NCI-H526 treated with DMSO at 0.1 percent for 48 hours (cell line): ENCODE results near the gene GALNT14.

Experiments
- DNase-seq: peaks from one replicate; lab custom pipeline; 2025; lab: John Stamatoyannopoulos, UW

GALNT14 gene

DNA sequence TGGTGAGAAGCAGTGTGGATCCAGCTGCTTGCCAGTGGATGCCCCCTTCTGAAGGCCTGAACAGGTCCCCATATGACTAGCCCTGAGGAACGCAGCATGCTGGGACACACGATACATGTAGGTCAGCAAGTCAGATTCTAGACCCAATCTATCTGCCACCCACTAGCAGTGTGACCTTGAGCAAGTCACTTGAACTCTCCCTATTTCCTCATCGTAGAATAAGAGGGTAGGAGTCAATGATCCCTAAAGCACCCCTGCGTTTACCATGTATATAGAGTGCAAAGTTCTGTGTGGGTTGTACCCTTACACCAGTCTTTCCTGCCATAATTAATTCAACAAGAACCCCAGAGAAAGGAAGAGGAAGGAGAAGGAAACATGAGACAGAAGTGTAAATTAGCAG, 123.7 kb downstream of the GALNT14 start:
- no peak for DNase-seq

DNA sequence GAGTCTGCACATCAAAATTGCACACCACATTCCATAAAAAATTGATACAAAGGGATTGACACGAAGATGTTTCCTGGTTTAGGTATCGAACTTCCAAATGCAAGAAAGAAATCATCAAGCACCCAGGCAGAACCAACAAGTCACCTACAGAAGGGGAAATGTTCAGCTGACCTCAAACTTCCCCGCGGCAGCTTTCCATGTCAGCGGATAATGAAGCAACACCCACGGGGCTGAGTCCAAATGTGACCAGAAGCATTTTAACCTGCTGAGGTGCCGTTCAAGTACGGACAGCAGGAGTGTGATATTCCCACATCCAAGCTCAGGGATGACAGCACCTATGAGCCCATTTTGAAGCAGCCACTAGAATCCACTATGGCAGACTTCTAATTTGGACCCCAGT, 124.9 kb downstream of the GALNT14 start:
- no peak for DNase-seq

DNA sequence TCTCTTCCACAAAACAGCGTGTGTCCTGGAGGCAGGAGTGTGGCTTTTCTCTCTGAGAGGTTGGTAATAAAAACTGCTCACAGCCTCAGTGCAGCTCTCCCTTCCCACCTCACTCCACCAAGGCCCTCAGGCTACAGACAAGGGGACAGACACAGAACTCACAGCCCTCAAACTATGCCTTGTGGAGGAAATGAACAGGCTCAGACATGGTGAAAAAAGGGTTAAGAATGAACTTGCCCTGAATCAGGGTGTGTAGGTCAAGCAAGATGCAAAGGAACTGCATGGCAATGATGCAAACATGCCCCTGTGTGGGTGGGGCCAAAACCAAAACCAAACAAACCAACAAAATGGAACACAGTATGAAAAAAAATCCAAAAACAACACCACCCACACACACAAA, 125.8 kb downstream of the GALNT14 start:
- DNase-seq = no peak

DNA sequence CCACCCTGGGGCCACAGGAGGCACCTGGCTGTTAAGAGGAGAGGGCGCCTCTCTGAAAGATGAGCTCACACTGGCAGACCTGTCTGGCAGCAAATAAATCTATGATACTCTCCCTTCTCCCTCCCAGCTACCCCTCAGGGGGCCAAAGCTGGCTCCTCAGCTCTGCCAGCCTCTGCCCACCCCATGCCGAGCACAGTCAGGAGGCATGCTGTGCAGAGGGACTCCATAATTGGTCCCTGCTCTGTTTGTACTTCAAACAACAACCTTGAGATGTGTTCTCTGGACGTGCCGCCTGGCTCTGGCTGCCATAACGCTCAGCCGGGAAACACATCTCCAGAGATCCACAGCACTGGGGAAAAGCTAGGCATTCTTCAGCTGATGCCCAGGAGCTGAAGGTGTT, 126.7 kb downstream of the GALNT14 start:
- no peak for DNase-seq

DNA sequence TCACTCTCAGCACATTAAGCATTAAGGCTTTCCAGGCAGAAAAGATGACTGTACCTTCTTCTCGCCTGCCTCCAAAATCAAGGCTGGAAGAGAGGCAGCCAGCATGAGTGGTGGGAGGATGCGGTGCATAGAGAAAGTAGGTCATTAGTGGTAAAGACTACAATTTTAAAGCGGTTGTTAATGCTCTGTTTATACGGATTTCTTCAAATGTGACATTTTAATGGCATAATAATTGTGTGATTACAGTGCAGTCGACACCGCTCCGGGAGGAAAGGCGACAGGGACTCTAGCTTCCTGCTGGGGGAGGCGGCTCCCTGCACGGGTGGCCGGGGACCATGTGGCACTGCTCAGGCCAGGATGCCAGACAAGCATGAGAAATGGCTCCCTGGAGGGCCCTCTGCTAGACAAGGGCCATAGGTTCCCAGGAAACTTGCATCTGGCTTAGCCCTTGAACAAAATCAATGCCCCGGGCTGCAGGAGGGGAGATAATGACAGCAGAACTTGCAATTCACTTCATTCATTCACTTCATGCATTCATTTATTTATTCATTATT, 129.6 kb downstream of the GALNT14 start:
- DNase-seq = no peak

DNA sequence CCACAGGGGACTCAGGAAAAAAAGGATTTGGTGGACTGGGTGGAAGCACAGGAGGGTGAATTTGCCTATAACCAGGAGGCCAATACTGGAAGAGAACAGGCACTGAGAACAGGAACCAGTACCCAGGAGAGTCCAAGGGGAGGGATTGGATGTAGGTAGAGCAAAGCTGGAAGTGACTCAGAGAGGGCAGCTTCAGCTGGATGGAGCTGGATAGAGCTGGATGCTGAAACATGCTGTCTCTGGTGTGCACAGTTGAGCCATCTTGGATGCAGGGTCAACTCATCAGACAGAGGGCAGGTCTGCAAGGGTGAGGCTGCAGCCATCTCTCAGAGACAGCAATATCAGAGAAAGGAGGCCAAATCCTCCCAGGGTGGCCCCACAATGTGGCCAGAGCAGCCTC, 134.0 kb downstream of the GALNT14 start:
- no peak for DNase-seq

DNA sequence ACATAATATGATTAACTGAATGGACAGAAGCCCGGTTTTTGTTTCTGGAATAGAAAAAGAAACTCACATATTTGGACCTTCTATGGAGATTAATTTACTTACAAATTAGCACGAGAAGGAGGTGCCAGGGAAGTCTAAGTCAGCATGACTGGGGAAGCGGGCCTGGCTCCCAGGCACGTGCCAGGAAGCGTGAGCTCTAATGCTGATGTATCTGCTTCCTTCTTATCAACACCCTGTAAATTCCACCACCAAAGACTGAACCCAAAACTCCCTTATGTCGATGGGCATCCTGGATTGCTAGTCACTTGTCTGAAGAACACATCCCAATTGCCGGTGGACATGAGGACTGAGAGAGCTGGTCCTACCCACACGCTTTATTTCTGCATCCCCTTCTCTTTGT, 134.5 kb downstream of the GALNT14 start:
- DNase-seq = no peak

DNA sequence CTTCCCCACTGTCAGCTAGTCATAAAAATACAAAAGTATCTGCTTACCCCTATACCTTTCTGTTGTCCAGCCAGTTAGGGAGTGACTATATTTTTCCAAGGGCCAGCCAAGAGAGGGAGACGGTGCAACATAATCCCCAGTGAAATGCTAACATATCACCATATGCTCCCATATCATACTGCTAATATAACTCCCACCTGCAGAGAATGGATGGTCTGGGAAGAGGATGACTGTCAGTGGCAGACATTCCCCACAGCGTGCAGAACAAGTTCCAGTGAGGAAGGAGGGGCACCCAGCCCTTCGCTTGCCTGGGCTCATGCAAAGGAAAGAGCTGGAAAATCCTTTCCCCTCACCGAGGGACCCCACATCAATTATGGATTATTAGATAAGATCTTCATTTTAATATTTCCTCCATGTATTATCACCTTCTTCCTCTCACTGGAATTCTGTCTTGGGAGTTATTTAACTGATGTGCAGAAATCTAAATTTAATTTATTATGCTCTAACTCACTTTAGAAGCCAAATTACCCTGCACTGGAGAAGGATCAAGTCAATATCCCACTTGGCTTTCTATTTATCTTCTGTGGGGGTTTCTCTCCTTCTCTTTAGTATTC, 135.6 kb downstream of the GALNT14 start:
- DNase-seq = no peak

DNA sequence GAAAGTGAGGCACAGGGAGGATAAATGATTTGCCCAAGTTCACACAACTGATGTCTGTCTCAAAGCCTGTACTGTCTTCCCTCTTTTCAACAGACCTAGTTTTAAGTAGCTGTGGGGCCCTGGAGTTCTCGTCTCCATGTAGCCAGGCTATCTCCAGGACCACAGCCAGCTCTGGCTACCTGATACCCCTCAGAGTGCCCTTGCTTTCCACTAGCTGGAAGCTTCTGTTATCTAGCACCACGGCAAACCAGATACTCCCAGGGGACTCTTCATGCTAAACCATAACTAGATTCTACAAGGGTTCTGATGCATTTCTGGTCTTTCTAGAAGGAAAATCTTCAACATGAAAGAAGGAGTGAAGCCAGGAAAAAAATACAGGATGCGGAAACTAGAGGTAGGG, 137.3 kb downstream of the GALNT14 start:
- DNase-seq = no peak

DNA sequence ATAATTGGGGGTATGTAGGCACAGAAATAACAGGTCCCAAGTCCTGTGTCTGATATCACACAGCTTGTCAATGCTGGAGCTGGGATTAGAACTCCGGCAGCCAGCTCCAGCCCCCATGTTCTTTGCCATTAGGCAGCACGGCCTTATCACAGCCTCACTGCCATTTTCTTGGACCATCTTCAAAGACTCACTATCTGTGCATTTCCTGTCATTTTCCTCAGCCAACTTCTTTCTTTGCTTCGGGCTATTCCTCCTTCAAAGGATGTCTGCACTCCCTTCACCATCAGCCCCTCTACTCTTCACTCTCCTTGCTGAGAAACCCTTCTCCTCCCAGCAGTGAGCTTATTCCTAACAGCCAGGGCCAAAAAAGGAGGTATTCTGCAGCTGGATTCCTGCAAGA, 139.6 kb downstream of the GALNT14 start:
- no peak for DNase-seq

DNA sequence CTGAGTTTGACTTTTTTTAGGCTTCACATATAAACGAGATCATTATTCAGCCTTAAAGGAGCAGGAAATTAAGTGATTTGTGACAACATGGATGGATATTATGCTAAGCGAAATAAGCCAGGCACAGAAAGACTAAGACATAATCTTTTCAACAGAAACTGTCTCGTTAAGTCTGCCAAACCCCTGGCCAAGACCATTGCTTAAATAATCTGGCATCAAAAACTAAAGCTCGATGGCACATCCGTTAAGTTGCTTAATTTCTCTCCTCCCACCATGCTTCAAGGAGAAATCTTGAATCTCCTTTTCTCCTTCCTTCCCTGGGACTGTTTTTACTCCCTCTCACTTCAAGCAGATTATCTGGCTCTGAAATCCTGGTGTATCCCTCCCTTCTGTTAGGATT, 140.3 kb downstream of the GALNT14 start:
- no peak for DNase-seq

DNA sequence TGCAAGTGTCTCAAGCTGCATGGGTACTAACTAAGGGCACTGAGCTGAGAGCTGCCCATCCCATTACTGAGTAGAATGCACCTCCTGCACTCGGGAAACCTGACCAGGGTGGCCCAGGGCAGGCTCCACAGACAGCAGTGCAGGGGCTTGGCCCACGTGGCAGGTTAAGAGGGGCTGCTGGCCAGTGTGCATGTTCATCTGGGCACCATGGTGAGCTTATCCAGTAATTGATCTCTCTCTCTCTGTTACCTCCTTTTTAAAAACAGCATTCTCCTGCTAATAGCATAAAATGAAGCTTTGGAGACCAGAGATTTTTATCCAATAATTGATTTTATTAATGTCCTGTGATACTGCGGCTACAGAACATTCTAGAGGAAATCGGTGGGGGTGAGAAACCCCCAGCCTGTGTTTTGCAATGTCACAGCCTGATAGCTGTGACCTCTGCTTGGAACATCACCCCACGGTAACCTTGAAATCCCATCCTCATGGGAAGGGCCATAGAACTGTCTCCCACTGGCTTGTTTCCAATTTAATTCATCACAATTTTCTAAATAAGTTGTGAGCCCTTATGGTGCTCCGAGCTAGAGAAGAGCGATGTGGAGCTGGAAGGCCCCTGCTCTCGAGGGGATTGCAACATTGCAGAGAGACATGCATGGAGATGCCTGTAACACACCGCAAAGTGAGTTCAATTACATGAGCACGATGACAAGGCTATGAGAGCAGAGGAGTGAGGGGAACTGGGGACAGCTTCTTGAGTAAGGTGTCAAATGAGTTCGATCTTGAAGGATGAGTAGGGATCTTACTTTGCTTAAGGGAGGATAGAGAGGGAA, 143.8 kb downstream of the GALNT14 start:
- no peak for DNase-seq

DNA sequence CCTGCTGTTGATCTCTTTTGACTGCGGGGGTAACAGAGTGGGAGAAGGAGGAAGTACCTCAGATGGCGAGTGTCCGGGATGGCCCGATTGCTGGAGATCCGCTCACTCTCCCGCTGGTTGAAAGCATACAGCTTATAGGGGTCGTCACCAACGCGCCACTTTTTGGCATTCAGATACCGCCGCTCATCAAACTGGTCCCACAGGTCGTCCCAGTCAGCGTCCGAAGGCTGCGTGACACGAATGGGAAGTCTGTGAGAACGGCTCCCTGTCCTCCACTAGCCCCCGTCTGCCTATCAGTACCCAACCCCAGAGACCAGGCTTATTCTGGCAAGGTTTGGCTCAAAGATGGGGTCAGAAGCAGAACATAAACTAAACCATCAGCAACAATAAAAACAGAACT, 145.5 kb downstream of the GALNT14 start:
- DNase-seq = no peak

DNA sequence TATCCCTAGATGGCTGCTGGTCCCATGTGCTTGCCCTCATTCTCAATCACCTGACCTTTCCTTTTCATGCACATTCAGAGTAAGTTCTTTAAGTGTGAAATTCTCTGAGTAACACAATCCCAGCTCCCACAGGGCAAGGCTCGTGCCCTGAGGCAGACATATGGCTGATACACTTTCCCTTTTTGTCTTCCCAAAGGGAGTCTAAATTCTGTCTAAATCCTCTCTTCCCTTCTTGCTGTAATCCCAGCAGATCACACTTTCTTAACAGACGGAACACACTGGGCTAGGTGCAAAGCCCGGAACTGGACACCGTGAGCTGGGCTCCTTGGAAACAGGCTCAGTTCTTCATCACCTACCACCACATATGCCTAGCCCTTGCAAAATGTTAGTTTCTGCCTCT, 147.6 kb downstream of the GALNT14 start:
- DNase-seq = no peak

DNA sequence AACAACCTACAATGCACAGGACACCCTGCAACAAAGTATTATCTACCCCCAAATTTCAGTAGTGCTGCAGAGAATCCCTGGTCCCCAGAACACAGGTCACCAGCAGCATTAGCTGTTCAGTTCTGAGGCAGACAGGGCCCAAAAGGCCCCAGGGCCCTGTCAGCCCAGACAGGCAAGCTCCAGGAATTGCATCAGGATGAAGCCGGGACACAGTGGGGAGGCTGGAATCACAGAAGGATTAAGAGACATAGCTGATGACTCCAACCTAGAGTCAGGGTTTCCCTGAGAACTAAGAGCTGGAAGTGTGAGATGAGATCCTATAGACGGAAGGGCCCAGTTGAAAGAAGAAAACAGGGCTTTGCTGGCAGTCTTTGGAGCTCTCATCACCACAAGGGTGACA, 148.1 kb downstream of the GALNT14 start:
- DNase-seq = no peak

DNA sequence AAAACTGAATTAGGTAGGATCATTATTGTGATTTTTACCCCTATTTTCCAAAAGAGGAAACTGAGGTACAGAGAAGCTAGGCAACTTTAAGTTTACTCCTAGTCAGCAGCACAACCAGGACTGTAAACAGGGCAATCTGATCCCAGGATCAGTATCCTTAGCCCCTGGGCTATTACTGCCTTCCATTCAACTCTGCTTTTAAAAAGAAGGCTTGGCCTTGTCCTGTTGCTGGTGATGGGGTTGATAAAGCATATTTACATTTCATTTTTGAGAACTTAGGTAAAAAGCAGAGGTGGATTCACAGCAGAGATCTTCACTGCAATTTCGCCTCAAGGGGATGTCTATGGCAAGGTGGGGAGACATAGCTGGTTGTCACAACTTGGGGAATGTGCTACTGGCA, 148.5 kb downstream of the GALNT14 start:
- DNase-seq = no peak

DNA sequence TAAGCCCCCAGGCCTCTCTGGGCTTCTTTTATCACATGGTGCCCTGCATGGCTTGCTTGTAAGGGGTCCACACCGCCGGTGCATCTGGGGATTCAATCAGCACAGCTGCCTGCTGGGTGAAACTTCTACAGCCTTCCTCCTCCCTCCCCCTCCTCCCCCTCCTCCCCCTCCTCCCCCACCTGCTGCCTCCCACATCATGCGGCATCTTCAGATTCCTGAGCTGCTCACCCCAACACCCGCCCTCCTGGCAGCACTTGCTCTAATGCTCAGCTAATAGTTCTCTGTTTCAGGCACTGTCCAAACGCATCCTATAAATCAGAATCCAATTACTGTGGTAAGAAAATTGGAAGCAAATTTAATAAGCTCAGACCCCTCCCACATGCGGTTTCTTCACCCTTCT, 150.7 kb downstream of the GALNT14 start:
- no peak for DNase-seq

DNA sequence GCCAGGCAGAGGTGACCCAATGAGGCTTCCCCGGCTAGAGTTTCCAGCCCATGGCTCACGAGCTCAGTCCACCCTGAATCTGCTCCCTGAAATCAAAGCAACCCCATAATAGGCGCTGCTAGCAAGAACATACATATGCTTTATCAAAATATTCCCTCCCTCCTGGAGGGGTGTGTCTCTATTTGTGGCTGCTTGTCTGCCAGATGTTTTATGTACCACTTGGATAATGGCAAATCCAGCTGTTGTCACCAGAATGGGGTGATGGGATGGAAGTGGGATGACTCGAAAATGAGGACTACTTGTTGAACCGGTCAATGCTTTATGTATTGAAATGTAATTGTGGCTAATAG, 152.0 kb downstream of the GALNT14 start:
- no peak for DNase-seq

DNA sequence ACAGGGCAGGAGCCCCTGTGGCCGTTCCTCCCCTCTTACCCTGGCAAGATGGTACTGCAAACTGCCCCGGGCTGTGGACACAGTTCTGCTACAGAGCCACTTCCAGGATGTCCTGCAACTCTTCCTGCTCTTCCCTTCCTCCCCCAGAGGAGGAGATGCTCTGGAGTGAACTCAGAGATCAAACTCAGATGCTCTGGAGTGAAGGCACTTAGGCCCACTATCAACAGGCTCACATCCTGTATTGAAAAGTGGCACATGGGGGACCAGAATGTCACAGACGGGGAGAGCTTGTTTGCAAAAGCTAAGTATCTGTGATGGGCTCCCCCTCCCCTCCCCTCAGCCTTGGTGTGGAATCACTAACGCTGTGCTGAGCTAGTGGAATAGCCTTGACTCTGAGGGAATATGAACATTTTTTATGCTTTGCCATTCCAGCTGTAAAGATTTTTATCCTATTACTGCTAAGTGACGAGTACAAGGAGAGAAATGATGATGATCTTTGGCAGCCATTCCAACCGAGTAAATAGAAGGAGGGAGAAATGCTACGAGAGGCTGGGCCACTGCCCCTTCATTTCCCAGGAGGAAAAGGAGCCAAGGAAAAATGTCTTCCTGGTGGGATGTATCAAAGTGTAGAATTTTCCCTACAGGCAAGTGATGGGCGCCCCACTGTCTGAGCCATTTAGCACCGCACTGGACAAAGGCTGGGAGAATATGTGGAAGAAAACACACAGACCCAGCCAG, 152.6 kb downstream of the GALNT14 start:
- DNase-seq = no peak

DNA sequence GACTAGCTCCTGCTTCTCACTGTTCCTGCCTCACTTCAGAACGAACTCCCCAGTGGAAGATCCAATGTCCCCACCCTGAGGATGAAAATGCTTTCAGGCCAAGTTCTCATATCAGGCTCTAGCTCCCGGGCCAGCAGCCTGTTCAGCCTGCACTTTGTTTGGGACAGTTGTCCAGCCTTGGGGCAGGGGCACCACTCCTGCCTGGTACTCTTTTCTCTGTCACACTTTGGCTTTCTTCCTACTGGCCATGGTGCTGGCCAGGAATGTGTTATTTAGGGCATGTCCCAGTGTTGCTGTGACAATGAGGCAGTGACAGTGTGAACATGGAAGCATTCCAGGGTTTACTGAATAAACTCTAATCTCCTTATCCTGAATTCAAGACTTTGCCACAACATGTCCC, 154.1 kb downstream of the GALNT14 start:
- no peak for DNase-seq

DNA sequence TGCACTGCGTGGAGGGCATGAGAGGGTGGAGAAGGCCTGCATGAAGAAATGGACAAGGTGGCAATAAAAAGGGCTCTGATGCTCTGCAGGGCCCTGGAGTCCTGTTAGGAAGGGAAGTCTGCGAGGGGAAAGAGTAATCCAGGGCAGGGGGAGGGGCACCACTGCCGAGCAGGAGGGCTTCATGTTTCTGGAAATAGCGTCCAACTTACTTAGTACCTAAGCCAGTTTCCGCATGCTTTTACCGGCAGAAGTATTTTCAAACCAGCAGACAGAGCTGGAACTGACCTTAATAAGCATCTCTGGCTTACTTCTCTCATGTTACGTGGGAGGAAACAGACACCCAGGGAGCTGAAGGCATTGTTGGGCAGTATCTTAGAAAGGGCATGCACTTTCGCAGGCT, 156.7 kb downstream of the GALNT14 start:
- DNase-seq = no peak

DNA sequence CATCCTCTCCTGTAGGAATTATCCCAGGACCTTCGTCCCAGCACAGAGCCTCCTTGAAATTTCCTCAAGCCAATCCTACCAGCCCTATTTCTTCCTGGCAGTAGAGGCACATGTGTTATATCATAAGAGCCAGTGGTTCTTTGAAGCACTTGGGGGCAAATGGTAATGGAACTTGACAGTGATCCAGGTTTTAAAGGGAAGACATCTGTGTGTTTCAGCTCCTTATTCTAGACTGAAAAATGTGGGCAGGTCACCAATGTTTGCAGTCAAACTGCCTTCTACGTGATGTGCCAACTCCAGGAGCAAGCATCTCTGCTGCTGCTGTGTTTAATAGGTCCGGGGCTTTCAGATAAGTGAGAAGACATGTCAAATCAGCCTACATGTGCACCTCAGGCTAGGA, 157.1 kb downstream of the GALNT14 start:
- DNase-seq = no peak

DNA sequence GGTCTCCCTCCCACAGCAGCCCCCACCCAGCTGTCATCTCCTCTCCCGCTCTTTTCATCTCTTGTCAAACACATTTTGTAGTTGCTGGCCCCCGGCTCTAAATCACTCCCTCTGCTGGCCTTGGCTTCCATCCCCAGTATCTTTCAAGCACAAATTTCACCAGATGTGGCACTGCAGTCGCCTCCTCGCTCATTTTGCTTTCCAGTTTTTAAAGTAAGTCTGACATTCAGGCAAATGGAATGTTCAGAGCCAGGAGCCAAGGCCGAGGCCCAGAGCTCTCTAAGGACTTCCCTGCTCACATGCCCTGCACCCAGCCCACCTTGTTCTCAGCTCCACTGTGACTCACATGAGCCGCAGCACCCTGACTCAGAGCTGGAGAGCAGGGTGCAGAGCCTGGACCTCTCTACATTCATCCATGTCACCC, 158.4 kb downstream of the GALNT14 start:
- no peak for DNase-seq
